ENCODE measurements around the gene CDK5RAP1.

DNA sequence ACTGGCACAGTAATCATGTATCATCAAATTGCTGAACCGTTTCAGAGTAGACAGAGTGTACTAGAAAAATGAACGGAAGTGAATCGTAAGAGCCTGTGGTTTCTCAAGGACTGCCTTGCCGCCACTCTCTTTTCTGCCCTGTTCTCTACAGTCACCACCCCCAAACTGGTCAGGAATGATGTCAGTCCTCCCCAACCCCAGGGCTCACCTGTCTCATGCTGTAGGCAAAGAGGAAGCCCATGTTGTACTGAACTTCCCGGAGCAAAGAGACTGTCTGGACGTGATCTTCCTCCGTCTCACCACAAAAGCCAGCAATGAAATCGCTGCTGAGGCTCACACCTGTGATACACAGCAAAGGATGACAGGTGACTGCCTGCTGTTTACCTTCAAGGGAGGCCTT lies 31.0 kb downstream of the CDK5RAP1 start:
- TF ChIP-seq, protein P1, sequence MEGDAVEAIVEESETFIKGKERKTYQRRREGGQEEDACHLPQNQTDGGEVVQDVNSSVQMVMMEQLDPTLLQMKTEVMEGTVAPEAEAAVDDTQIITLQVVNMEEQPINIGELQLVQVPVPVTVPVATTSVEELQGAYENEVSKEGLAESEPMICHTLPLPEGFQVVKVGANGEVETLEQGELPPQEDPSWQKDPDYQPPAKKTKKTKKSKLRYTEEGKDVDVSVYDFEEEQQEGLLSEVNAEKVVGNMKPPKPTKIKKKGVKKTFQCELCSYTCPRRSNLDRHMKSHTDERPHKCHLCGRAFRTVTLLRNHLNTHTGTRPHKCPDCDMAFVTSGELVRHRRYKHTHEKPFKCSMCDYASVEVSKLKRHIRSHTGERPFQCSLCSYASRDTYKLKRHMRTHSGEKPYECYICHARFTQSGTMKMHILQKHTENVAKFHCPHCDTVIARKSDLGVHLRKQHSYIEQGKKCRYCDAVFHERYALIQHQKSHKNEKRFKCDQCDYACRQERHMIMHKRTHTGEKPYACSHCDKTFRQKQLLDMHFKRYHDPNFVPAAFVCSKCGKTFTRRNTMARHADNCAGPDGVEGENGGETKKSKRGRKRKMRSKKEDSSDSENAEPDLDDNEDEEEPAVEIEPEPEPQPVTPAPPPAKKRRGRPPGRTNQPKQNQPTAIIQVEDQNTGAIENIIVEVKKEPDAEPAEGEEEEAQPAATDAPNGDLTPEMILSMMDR (conservative IDR thresholded peaks at IDR 0.05; ENCODE audit: low read length) = no peak
- no peak for TF ChIP-seq EZH2phosphoT487 (IDR thresholded peaks at IDR 0.05; ENCODE audit: borderline replicate concordance)

Measured in Loucy (cell line).